ENCODE measurements around the gene LIN28B. TPM values are rescaled to one million over a fixed set of nuclear protein-coding genes. Genes with fewer than 3 reads are reported as not detected.

LIN28B gene
- total and polyA plus RNA-seq, 7 donors, result not detected

DNA sequence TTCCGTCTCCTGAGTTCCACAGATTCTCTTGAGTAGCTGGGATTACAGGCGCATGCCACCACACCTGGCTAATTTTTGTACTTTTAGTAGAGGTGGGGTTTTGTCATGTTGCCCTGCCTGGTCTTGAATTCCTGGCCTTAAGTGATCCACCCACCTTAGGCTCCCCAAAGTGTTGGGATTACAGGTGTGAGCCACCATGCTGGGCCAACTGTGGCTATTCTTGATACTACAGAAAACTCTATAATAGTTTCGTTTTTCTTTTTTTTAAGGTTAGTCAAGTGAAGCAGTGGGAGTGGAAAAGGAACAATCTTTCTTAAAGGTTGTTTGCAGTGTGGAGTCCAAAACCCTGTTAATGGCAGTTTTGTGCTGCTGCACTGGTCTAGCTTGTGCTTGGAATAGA is 138.2 kb downstream of the LIN28B start:
- Histone ChIP-seq H3K9me3 (no peaks in the 10 kb centered on the region), H3K27ac (no peak overlapping the region), H3K36me3 (ENCODE audit: insufficient read depth in 1 of 2, low read depth in 1 of 2) (peaks cover 7 to 50% of the 10 kb centered on the region in 2 donors), H3K4me1 (peaks cover 8% of the 10 kb centered on the region), H3K4me3 (no peak overlapping the region), H3K27me3 (ENCODE audit: insufficient read depth in 3 of 3, low read length in 2 of 3) (no peaks in the 10 kb centered on the region)
- ATAC-seq (no peak), DNase-seq (no peak)
- intact Hi-C loops (cut with DNase I), result loop anchor here in 1 of 2 donors (5.0 to 10.0 kb wide), 2 partner anchors 180 to 312 kb away; no protein-coding TSS in a partner anchor
- WGBS, 3 donors, result 79 to 92% (median 90%) methylated on average over 3 of the region's 3 CpGs
- TF ChIP-seq, protein P1, sequence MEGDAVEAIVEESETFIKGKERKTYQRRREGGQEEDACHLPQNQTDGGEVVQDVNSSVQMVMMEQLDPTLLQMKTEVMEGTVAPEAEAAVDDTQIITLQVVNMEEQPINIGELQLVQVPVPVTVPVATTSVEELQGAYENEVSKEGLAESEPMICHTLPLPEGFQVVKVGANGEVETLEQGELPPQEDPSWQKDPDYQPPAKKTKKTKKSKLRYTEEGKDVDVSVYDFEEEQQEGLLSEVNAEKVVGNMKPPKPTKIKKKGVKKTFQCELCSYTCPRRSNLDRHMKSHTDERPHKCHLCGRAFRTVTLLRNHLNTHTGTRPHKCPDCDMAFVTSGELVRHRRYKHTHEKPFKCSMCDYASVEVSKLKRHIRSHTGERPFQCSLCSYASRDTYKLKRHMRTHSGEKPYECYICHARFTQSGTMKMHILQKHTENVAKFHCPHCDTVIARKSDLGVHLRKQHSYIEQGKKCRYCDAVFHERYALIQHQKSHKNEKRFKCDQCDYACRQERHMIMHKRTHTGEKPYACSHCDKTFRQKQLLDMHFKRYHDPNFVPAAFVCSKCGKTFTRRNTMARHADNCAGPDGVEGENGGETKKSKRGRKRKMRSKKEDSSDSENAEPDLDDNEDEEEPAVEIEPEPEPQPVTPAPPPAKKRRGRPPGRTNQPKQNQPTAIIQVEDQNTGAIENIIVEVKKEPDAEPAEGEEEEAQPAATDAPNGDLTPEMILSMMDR (IDR thresholded peaks at IDR 0.05), result no peak

DNA sequence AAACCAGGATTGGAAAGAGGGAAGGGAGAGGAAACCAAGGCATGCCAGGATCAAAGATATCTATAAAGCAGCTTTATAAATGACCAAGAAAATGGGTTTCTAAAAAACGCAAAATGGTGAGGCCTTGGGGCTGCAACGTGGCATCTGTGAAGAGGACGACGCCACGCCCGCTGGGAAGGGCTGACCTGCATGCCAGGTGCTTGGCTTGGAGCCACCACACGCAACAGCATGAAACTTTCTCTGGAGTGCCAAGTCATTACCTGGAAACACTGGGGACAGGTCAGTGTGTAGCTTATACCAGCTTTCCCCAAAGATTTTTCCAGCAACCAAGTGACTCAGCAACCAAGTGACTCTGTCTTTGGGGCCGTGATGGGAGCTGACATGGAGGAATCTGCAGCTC is 140.4 kb downstream of the LIN28B start:
- H3K9me3 ChIP-seq, result no peaks in the 10 kb centered on the region
- no peak overlapping the region for H3K27ac ChIP-seq
- no peak overlapping the region for H3K4me3 ChIP-seq
- peaks cover 8% of the 10 kb centered on the region for H3K4me1 ChIP-seq
- TF ChIP-seq, protein P1 (IDR thresholded peaks at IDR 0.05), result no peak
- ATAC-seq, result no peak
- no peaks in the 10 kb centered on the region for H3K27me3 ChIP-seq (ENCODE audit: insufficient read depth in 3 of 3, low read length in 2 of 3)
- 72 to 83% (median 81%) methylated on average over 8 of the region's 8 CpGs for WGBS, 3 donors
- H3K36me3 ChIP-seq (ENCODE audit: insufficient read depth in 1 of 2, low read depth in 1 of 2), result peaks cover 7 to 55% of the 10 kb centered on the region in 2 donors
- no peak for DNase-seq
- intact Hi-C loops (cut with DNase I), result loop anchor here in 1 of 2 donors (5.0 to 10.0 kb wide), 2 partner anchors 178 to 310 kb away; no protein-coding TSS in a partner anchor

DNA sequence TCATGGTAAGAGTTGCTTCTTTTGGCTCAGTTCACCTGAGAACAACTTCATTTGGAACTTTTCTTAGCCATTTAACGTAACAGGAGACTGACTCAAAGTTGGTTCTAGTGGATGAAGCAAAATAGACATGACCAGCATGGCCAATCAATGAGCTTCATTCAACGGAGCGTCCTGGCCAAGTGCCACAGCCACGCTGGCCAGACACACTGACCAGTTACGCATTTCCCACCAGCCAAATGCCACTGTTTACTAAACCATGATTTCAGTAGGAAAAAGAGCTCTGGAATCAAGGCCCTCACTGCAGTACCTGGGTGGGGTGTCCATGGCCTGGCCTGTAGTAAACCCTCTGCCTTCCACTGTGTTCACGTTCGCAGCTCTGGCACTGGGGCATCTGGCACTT is 142.5 kb downstream of the LIN28B start:
- Histone ChIP-seq H3K4me1 (peaks cover 8% of the 10 kb centered on the region), H3K36me3 (ENCODE audit: insufficient read depth in 1 of 2, low read depth in 1 of 2) (peaks cover 7 to 52% of the 10 kb centered on the region in 2 donors), H3K9me3 (no peaks in the 10 kb centered on the region), H3K27me3 (ENCODE audit: insufficient read depth in 3 of 3, low read length in 2 of 3) (no peaks in the 10 kb centered on the region), H3K4me3 (no peak overlapping the region), H3K27ac (no peak overlapping the region)
- intact Hi-C loops (cut with DNase I), result loop anchor here in 1 of 2 donors (5.0 to 10.0 kb wide), 2 partner anchors 175 to 308 kb away; no protein-coding TSS in a partner anchor
- WGBS, 3 donors, result 63 to 82% (median 67%) methylated on average over 7 of the region's 7 CpGs
- TF ChIP-seq, protein P1 (IDR thresholded peaks at IDR 0.05), result no peak
- ATAC-seq (no peak), DNase-seq (no peak)

DNA sequence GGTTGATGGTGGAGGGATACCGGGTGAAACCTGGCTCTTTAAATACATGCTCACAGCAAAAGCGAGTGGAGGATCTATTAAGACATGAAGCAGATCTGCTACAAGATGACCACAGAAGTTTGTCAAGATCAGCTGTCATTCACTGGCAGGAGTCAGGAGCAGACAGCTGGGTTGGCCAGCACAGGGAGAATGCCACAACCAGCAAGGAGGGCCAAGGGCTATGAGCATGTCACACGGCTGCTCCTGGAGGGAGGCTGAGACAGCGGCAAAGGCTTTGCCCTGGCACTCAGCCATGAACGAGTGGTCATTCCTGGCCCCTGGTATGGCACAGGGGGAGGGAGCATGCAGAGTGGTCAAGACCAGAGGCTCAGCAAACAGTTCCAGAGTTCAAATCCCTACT is 145.3 kb downstream of the LIN28B start:
- Histone ChIP-seq H3K9me3 (no peaks in the 10 kb centered on the region), H3K4me1 (peaks cover 12% of the 10 kb centered on the region), H3K4me3 (no peak overlapping the region), H3K27me3 (ENCODE audit: insufficient read depth in 3 of 3, low read length in 2 of 3) (no peaks in the 10 kb centered on the region), H3K27ac (peak overlapping the region; percentile 73), H3K36me3 (ENCODE audit: insufficient read depth in 1 of 2, low read depth in 1 of 2) (peaks cover 7 to 52% of the 10 kb centered on the region in 2 donors)
- intact Hi-C loops (cut with DNase I), result no loop called here
- 24 to 36% (median 34%) methylated on average over 5 of the region's 5 CpGs for WGBS, 3 donors
- ATAC-seq (peak; percentile 97 to 99 (median 98)), DNase-seq (peak; percentile 75 to 92)
- TF ChIP-seq, protein P1 (IDR thresholded peaks at IDR 0.05), result no peak

DNA sequence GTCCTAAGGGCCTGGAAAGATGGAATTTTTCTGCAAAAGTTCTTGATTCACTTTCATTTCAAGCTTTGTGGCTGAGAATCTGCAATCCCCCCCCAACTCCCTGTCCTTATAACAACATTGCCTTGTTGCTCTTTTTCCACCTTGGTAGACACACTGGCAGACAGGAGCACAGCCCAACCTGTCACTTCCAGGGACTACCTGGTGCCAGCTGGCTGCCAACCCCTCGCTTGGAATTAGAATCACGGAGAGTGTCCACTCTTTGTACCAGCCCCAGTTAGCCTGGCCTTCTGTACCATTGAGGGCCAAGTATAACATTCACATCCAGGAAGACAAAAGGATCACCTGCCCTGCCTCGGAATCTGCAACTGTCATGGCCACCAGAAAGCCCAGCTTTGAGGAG is 148.2 kb downstream of the LIN28B start:
- intact Hi-C loops (cut with DNase I), result no loop called here
- 38 to 49% (median 40%) methylated on average over 3 of the region's 3 CpGs for WGBS, 3 donors
- peaks cover 3 to 46% of the 10 kb centered on the region in 2 donors for H3K36me3 ChIP-seq (ENCODE audit: insufficient read depth in 1 of 2, low read depth in 1 of 2)
- DNase-seq, result no peak
- peaks cover 20% of the 10 kb centered on the region for H3K4me1 ChIP-seq
- H3K27me3 ChIP-seq (ENCODE audit: insufficient read depth in 3 of 3, low read length in 2 of 3), result no peaks in the 10 kb centered on the region
- no peak overlapping the region for H3K4me3 ChIP-seq
- ATAC-seq, result peak in 1 of 4 donors; percentile 14
- H3K9me3 ChIP-seq, result no peaks in the 10 kb centered on the region
- H3K27ac ChIP-seq, result peak overlapping the region; percentile 50
- TF ChIP-seq, protein P1 (IDR thresholded peaks at IDR 0.05), result no peak

Data from psoas muscle (tissue), 8 donors.